Cardiac fibroblast (primary cell): ENCODE results near the gene DKK2.
A peak's percentile ranks its signal among the peaks of the same experiment; 100 is the strongest.

Source experiments
- DNase-seq, 2 donors: peaks; one replicate each; pipeline versions ENCODE4 v3.0.0 to v3.0.0-alpha.2; 2010; ENCODE audit warnings: low read depth in 2 of 2
- H3K4me3 ChIP-seq, 2 donors: replicated peaks in 1 of 2; 1 replicate in 1 of 2; 2 replicates in 1 of 2; pipeline ENCODE4 v1.5.1; 2011; ENCODE audit warnings: low read depth in 2 of 2, low read length in 2 of 2, mild to moderate bottlenecking in 2 of 2, moderate library complexity in 1 of 2
- CTCF ChIP-seq: IDR thresholded peaks from one replicate; pipeline ENCODE4 v1.5.1; 2011; ENCODE audit warnings: low read depth, mild to moderate bottlenecking, low read length, inconsistent platforms

DKK2 gene

GRCh38 chr4:106898621-106899230 lies 137.4 kb downstream of the DKK2 start:
- peak; percentile 84 for TF ChIP-seq CTCF
- H3K4me3 ChIP-seq = no peak overlapping the region
- peak; percentile 51 to 84 for DNase-seq

GRCh38 chr4:106893903-106894302 lies 142.2 kb downstream of the DKK2 start:
- TF ChIP-seq CTCF = no peak
- H3K4me3 ChIP-seq = no peak overlapping the region
- DNase-seq = no peak

- no peak overlapping the region for H3K4me3 ChIP-seq
- DNase-seq = no peak
- no peak for TF ChIP-seq CTCF
Observed at GRCh38 chr4:106893395-106893881, 142.7 kb downstream of the DKK2 start.

GRCh38 chr4:106892786-106893185 lies 143.3 kb downstream of the DKK2 start:
- no peak overlapping the region for H3K4me3 ChIP-seq
- TF ChIP-seq CTCF = no peak
- no peak for DNase-seq

GRCh38 chr4:106875340-106875739 lies 160.8 kb downstream of the DKK2 start:
- no peak for TF ChIP-seq CTCF
- no peak overlapping the region for H3K4me3 ChIP-seq
- no peak for DNase-seq
